ENCODE results near the gene ZCCHC14. TPM values are rescaled to one million over a fixed set of nuclear protein-coding genes. Genes with fewer than 3 reads are reported as not detected.

Gene ZCCHC14
- total and polyA plus RNA-seq, 10 of the 15 experiments (the other 5 are each of a cell fraction or from before 2014, with no cell fraction given) = 0.02 to 0.26 (median 0.05) TPM; not detected in 3

- no peak for TF ChIP-seq NRF1 (conservative IDR thresholded peaks at IDR 0.05; ENCODE audit: low read depth, low read length)
- TF ChIP-seq ATF3 (IDR thresholded peaks at IDR 0.05; ENCODE audit: borderline replicate concordance, extremely low read depth, low read depth, low read length) = no peak
Measured at GRCh38 chr16:87395181-87395842, 97.5 kb downstream of the ZCCHC14 start (continued).

GRCh38 chr16:87393680-87394055 is 99.2 kb downstream of the ZCCHC14 start:
- no peak overlapping the region for H3K9ac ChIP-seq (ENCODE audit: control insufficient read depth, insufficient read depth, low read length)

More at GRCh38 chr16:87393680-87394055, 99.2 kb downstream of the ZCCHC14 start:
- H2AFZ ChIP-seq (ENCODE audit: control insufficient read depth, low read depth, low read length) = no peak overlapping the region
- H3K27ac ChIP-seq (ENCODE audit: control insufficient read depth, insufficient read depth) = no peak overlapping the region
- BruUV-seq (replicated peaks) = no TSS peak
- no peak for FAIRE-seq
- H3K36me3 ChIP-seq (ENCODE audit: control insufficient read depth in 2 of 2, insufficient read depth in 2 of 2, low read length in 1 of 2) = no peaks in the 10 kb centered on the region; a peak in 2 of 4 replicates
- intact Hi-C loops (cut with micrococcal nuclease; ENCODE audit: unreplicated experiment) (loop anchor here (1.0 to 5.0 kb wide), 2 partner anchors 242 to 374 kb away; partner anchors contain the start of gene KLHDC4), in situ Hi-C loops (cut with MboI) (loop anchor here (10.0 kb wide), 1 partner anchor 839 kb away; the partner anchor contains the start of gene MTHFSD)
- H3K27me3 ChIP-seq (replicated peaks in 1 of 2; ENCODE audit: control insufficient read depth in 2 of 2, insufficient read depth in 2 of 2, low read length in 1 of 2) = no peaks in the 10 kb centered on the region
- peak overlapping the region; percentile 77 for H3K4me3 ChIP-seq
- ChIA-PET RAD21 (ENCODE audit: unreplicated experiment) (interaction anchor here (0.6 to 2.4 kb wide), 2 partner anchors 375 to 383 kb away, joined by 3 to 5 read pairs; no protein-coding TSS in a partner anchor), POLR2A (interaction anchor here (1.4 to 5.5 kb wide), 2 partner anchors 11 to 75 kb away, joined by 3 to 36 read pairs; partner anchors contain the start of gene FBXO31), SMC1A (ENCODE audit: uncharacterized antibody, unreplicated experiment) (interaction anchor here (0.7 to 2.6 kb wide), 6 partner anchors 8 to 829 kb away, joined by 3 to 10 read pairs (median 6); partner anchors contain the start of genes C16orf95 and FBXO31), CTCF (interaction anchor here (0.7 to 3.2 kb wide), 13 partner anchors 11 to 478 kb away, joined by 3 to 40 read pairs (median 3); partner anchors contain the start of genes C16orf95 and FBXO31)
- 98% methylated on average over 6 of the region's 6 CpGs for WGBS (ENCODE audit: insufficient coverage, insufficient replicate concordance, low lambda C conversion rate, missing lambda C conversion rate)
- H3K79me2 ChIP-seq (ENCODE audit: control insufficient read depth, insufficient read depth, low read length) = peaks cover 3% of the 10 kb centered on the region
- ATAC-seq = no peak
- TF ChIP-seq MEF2B (IDR thresholded peaks at IDR 0.05; ENCODE audit: partially characterized antibody, poor library complexity, severe bottlenecking) (no peak), MEF2A (IDR thresholded peaks at IDR 0.05; ENCODE audit: insufficient read depth, low read depth, low read length) (no peak), HDAC6 (IDR thresholded peaks at IDR 0.05; ENCODE audit: unreplicated experiment) (no peak), NR2F1 (conservative IDR thresholded peaks at IDR 0.05) (no peak), WRNIP1 (IDR thresholded peaks at IDR 0.05; ENCODE audit: borderline replicate concordance, low read depth, low read length) (no peak), MLLT1 (IDR thresholded peaks at IDR 0.05) (no peak), DPF2 (IDR thresholded peaks at IDR 0.05) (no peak), SREBF2 (IDR thresholded peaks at IDR 0.05; ENCODE audit: low read length) (no peak), PBX3 (IDR thresholded peaks at IDR 0.05; ENCODE audit: insufficient replicate concordance, low read depth, low read length) (no peak), MTA2 (IDR thresholded peaks at IDR 0.05; ENCODE audit: low read depth) (no peak), CREB1 (IDR thresholded peaks at IDR 0.05; ENCODE audit: low read depth) (no peak), SUZ12 (IDR thresholded peaks at IDR 0.05; ENCODE audit: unreplicated experiment) (no peak), CBFB (IDR thresholded peaks at IDR 0.05; ENCODE audit: low read depth) (no peak), ZNF274 (IDR thresholded peaks at IDR 0.05; ENCODE audit: insufficient read depth, insufficient read length) (no peak), CBX3 (IDR thresholded peaks at IDR 0.05; ENCODE audit: borderline replicate concordance, low read depth) (no peak), SP1 (IDR thresholded peaks at IDR 0.05; ENCODE audit: low read depth, low read length) (no peak), SRF (IDR thresholded peaks at IDR 0.05; ENCODE audit: low read depth in 2 of 2, low read length in 2 of 2) (no peak), BRCA1 (IDR thresholded peaks at IDR 0.05; ENCODE audit: low read depth, low read length) (no peak)
- peaks cover 9% of the 10 kb centered on the region; the same call in 1 of the 2 replicates for H4K20me1 ChIP-seq (ENCODE audit: control insufficient read depth, insufficient read depth)
- peak overlapping the region; percentile 98 for H3K4me2 ChIP-seq (ENCODE audit: control insufficient read depth, insufficient read depth)
- no peaks in the 10 kb centered on the region for H3K9me3 ChIP-seq (replicated peaks; ENCODE audit: control insufficient read depth, insufficient read depth, low read length)
- no peak for DNase-seq (ENCODE audit: low read depth, low spot score)
- peaks cover 8% of the 10 kb centered on the region for H3K4me1 ChIP-seq (ENCODE audit: control insufficient read depth, insufficient read depth, low read length)
